ENCODE data around the gene SBF1. TPM values are rescaled to one million over a fixed set of nuclear protein-coding genes. Genes with fewer than 3 reads are reported as not detected.

SBF1 gene
- total and polyA plus RNA-seq, 4 donors = 8.3 to 37.6 (median 16.4) TPM

DNA sequence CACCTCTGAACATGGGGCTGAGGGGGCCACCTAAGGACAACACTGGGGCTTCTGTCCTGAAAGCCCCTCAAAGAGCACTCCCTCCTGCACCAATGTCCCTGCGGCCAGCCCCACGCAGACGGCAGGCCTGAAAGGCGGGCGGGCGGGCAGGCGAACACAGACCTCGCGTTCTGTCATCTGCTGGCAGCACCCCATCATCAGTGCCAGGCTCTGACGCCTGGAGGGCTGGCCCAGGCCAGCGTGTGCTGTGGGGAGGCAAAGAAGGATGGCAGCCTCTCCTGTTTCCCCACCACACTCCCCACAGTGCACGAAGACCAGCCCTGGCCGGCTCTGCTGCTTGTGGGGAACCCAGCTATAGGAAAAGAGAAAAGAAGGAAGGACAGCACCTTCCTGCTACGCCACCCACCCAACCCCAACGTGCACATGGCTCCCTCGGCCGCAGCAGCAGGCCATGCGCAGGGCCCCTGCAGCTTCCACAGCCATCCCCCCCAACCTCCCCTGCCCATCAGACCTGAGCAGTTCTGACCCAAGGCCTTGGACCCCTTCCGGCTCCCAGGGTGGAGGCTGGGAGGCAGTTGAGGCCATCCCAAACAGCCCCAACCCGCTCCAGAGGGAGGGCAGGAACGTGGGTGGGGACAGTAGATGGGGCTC lies 3.5 kb downstream of the SBF1 start:
- peaks cover 4 to 11% (median 8%) of the 10 kb centered on the region in 4 donors for H3K36me3 ChIP-seq (ENCODE audit: control insufficient read depth in 4 of 4, insufficient read depth in 3 of 4, low read depth in 1 of 4, low read length in 3 of 4)

DNA sequence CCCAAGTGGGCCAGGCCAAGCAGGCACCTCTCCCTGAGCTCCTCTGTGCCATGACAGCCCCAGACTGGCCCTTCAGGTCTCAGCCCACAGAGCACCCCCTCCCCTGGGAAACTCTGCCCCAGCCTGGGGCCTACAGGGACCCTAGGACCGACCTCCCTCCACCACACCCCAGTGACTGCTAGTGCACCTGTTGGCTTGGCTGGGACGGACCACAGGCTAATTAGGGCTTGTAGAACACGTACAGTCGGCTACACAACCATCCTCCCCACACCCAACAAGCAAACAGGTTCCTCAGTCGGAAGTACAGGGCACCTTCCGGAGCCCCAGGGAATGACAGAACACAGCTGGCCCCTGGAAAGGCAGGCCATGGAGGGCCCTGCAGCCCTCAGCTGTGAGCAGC lies 4.3 kb downstream of the SBF1 start:
- no peak overlapping the region for H3K27ac ChIP-seq (ENCODE audit: low read depth in 1 of 2, low read length in 2 of 2)
- peaks cover 9 to 20% (median 14%) of the 10 kb centered on the region in 4 donors for H3K36me3 ChIP-seq (ENCODE audit: control insufficient read depth in 4 of 4, insufficient read depth in 3 of 4, low read depth in 1 of 4, low read length in 3 of 4)
- H3K4me1 ChIP-seq (ENCODE audit: control insufficient read depth in 4 of 4, insufficient read depth in 4 of 4, low read length in 3 of 4) = peaks cover 7 to 39% (median 21%) of the 10 kb centered on the region in 4 donors
- H3K27me3 ChIP-seq (ENCODE audit: control insufficient read depth in 4 of 4, insufficient read depth in 4 of 4, low read length in 3 of 4) = no peaks in the 10 kb centered on the region
- H3K9me3 ChIP-seq (ENCODE audit: control insufficient read depth in 4 of 4, low read length in 3 of 4) = no peaks in the 10 kb centered on the region
- no peak overlapping the region for H3K4me3 ChIP-seq (ENCODE audit: low read depth in 1 of 3, low read length in 3 of 3)
- no peak for DNase-seq (ENCODE audit: low spot score)
- no peak overlapping the region for H3K9ac ChIP-seq (ENCODE audit: low read depth in 1 of 2, low read length in 2 of 2)
- TF ChIP-seq, protein P1, sequence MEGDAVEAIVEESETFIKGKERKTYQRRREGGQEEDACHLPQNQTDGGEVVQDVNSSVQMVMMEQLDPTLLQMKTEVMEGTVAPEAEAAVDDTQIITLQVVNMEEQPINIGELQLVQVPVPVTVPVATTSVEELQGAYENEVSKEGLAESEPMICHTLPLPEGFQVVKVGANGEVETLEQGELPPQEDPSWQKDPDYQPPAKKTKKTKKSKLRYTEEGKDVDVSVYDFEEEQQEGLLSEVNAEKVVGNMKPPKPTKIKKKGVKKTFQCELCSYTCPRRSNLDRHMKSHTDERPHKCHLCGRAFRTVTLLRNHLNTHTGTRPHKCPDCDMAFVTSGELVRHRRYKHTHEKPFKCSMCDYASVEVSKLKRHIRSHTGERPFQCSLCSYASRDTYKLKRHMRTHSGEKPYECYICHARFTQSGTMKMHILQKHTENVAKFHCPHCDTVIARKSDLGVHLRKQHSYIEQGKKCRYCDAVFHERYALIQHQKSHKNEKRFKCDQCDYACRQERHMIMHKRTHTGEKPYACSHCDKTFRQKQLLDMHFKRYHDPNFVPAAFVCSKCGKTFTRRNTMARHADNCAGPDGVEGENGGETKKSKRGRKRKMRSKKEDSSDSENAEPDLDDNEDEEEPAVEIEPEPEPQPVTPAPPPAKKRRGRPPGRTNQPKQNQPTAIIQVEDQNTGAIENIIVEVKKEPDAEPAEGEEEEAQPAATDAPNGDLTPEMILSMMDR (IDR thresholded peaks at IDR 0.05; ENCODE audit: low read depth, low read length, missing input control) = no peak
- TF ChIP-seq RXRA (IDR thresholded peaks at IDR 0.05) = no peak
- no peak for TF ChIP-seq NR2F2 (IDR thresholded peaks at IDR 0.05)
- WGBS = 85% methylated on average over 6 of the region's 6 CpGs

More for the DNA sequence above, 3.5 kb downstream of the SBF1 start:
- 88% methylated on average over 21 of the region's 21 CpGs for WGBS
- Histone ChIP-seq H3K4me1 (ENCODE audit: control insufficient read depth in 4 of 4, insufficient read depth in 4 of 4, low read length in 3 of 4) (peaks cover 9 to 41% (median 24%) of the 10 kb centered on the region in 4 donors), H3K4me3 (ENCODE audit: low read depth in 1 of 3, low read length in 3 of 3) (no peak overlapping the region), H3K9ac (ENCODE audit: low read depth in 1 of 2, low read length in 2 of 2) (no peak overlapping the region), H3K9me3 (ENCODE audit: control insufficient read depth in 4 of 4, low read length in 3 of 4) (no peaks in the 10 kb centered on the region), H3K27me3 (ENCODE audit: control insufficient read depth in 4 of 4, insufficient read depth in 4 of 4, low read length in 3 of 4) (no peaks in the 10 kb centered on the region), H3K27ac (ENCODE audit: low read depth in 1 of 2, low read length in 2 of 2) (no peak overlapping the region)
- TF ChIP-seq GABPA (IDR thresholded peaks at IDR 0.05 in 1 of 2, conservative IDR thresholded peaks at IDR 0.05 in 1 of 2) (no peak), HNF4G (IDR thresholded peaks at IDR 0.05) (no peak), EGR1 (IDR thresholded peaks at IDR 0.05; ENCODE audit: low read depth in 2 of 2) (no peak), TAF1 (conservative IDR thresholded peaks at IDR 0.05) (no peak), RAD21 (IDR thresholded peaks at IDR 0.05) (no peak)
- TF ChIP-seq, protein P2, sequence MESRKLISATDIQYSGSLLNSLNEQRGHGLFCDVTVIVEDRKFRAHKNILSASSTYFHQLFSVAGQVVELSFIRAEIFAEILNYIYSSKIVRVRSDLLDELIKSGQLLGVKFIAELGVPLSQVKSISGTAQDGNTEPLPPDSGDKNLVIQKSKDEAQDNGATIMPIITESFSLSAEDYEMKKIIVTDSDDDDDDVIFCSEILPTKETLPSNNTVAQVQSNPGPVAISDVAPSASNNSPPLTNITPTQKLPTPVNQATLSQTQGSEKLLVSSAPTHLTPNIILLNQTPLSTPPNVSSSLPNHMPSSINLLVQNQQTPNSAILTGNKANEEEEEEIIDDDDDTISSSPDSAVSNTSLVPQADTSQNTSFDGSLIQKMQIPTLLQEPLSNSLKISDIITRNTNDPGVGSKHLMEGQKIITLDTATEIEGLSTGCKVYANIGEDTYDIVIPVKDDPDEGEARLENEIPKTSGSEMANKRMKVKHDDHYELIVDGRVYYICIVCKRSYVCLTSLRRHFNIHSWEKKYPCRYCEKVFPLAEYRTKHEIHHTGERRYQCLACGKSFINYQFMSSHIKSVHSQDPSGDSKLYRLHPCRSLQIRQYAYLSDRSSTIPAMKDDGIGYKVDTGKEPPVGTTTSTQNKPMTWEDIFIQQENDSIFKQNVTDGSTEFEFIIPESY (IDR thresholded peaks at IDR 0.05) = no peak
- DNase-seq (ENCODE audit: low spot score) = no peak

DNA sequence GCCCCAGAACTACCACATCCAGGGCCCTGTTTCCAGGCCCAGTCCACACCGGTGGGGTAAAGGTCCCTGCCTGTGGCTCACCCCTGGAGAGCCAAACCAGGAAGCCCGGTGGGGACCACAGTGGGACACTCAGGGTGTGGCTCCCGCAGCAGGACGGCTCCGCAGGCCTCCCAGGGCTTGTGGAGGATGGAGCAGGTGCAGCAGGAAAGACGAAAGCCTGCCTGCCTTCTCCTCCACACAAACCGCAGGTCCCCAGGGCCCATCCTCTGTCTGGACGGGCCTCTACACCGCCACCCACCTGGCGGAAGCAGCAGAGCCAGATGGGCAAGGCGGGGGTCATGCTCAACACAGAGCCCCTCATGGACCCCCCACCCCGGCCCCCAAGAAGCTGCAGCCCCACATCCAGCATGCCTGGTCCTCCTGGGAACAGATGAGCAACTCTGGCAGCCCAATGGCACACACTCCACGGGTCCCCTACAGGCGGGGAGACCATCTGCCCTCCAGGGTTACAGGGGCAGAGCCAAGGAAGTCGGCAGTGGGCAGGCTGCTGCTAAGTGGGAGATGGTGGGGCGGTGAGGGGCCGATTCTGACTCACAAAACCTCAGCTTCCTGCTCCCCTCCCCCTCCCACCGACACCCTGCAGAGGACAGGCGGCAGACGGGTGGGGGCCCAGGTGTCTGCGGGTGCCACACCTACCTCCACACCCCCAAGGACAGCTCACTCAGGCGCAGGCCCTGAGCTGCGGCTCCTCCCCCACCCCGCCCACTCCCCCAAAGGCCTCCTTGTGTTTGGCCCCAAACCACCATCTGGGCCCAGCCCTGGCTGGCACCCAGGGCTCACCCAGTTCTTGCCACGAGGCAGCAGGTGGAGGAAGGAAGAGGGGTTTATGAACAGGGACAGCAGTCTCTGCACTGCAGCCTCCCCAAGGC lies 5.2 kb downstream of the SBF1 start:
- peaks cover 5 to 33% (median 18%) of the 10 kb centered on the region in 4 donors for H3K4me1 ChIP-seq (ENCODE audit: control insufficient read depth in 4 of 4, insufficient read depth in 4 of 4, low read length in 3 of 4)
- no peak overlapping the region for H3K27ac ChIP-seq (ENCODE audit: low read depth in 1 of 2, low read length in 2 of 2)
- no peak overlapping the region for H3K4me3 ChIP-seq (ENCODE audit: low read depth in 1 of 3, low read length in 3 of 3)
- peaks cover 10 to 28% (median 16%) of the 10 kb centered on the region in 4 donors for H3K36me3 ChIP-seq (ENCODE audit: control insufficient read depth in 4 of 4, insufficient read depth in 3 of 4, low read depth in 1 of 4, low read length in 3 of 4)
- no peaks in the 10 kb centered on the region for H3K9me3 ChIP-seq (ENCODE audit: control insufficient read depth in 4 of 4, low read length in 3 of 4)
- WGBS = 66% methylated on average over 25 of the region's 25 CpGs
- H3K27me3 ChIP-seq (ENCODE audit: control insufficient read depth in 4 of 4, insufficient read depth in 4 of 4, low read length in 3 of 4) = no peaks in the 10 kb centered on the region
- no peak overlapping the region for H3K9ac ChIP-seq (ENCODE audit: low read depth in 1 of 2, low read length in 2 of 2)
- DNase-seq (ENCODE audit: low spot score) = no peak
- TF ChIP-seq, protein P3, sequence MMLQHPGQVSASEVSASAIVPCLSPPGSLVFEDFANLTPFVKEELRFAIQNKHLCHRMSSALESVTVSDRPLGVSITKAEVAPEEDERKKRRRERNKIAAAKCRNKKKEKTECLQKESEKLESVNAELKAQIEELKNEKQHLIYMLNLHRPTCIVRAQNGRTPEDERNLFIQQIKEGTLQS (IDR thresholded peaks at IDR 0.05) = no peak
- TF ChIP-seq GABPA (IDR thresholded peaks at IDR 0.05 in 1 of 2, conservative IDR thresholded peaks at IDR 0.05 in 1 of 2) = no peak
- TF ChIP-seq, protein P2 (IDR thresholded peaks at IDR 0.05) = no peak
- TF ChIP-seq, protein P1 (IDR thresholded peaks at IDR 0.05; ENCODE audit: low read depth, low read length, missing input control) = no peak
- no peak for TF ChIP-seq EGR1 (IDR thresholded peaks at IDR 0.05; ENCODE audit: low read depth in 2 of 2)
- TF ChIP-seq SP1 (IDR thresholded peaks at IDR 0.05) = no peak
